Activated CD4-positive, alpha-beta T cell treated with anti-CD3 and anti-CD28 coated beads, Interleukin-2, amount 50 U/mL, for 4 hours (primary cell): Measurements from ENCODE around the gene TPR.
A peak's percentile ranks its signal among the peaks of the same experiment; 100 is the strongest.
"Not testable (repeated sequence)": the region's sequence is repeated elsewhere in the genome, so short reads cannot be mapped to it uniquely, and the experiment has no call there.

ENCODE experiments used
- DNase-seq, 2 experiments: peaks; one replicate each; pipeline ENCODE4 v3.0.0-alpha.2; 2020

Gene TPR

DNA sequence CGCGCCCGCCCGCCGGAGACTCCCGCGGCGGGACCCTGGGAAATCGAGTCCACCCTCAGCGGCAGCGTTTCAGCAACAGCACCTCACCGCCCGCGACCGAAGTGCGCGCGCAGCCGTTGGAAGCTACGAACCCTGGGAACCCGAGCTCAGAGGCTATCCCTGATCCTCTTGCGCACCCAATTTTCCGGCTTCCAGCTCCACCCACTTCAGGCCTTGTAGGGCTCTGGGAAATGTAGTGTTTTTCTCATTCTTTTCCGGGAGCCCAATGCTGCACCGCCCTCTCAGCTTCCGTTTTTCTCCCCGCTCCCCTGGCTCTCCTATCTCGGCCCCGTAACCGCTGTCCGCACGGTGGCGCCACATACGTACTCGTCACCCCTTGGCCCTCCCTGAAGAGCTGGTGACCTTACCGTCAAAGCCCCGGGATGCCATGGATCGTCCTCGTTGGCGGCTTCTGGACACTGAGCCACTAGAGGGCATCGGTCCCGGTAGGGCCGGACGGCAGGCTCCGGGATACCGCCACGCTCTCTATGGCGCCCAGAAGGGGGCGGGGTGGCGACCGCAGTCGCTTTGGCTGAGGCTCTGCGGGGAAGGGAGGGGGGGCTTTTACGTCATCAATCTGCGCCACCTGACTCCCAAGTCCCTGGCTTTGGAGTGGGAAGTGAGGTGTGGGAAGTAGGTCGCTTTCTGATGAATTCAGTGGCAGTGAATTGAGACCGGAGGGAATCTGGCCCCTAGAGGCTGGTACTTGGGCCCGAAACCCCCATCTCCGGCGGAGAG, at the start of gene TPR, which contains the start of gene ODR4:
TPR (minus strand) TSS at position 102 of the 777 bp plus-strand sequence. CDS start 225 bp downstream, outside the sequence.
ODR4 (plus strand) TSS at position 687 of the 777 bp plus-strand sequence. CDS start 3,948 bp downstream, outside the sequence.
- peak; percentile 96 for DNase-seq

GRCh38 chr1:186424539-186424938, 49.5 kb upstream of the TPR start:
- DNase-seq, result no peak

DNA sequence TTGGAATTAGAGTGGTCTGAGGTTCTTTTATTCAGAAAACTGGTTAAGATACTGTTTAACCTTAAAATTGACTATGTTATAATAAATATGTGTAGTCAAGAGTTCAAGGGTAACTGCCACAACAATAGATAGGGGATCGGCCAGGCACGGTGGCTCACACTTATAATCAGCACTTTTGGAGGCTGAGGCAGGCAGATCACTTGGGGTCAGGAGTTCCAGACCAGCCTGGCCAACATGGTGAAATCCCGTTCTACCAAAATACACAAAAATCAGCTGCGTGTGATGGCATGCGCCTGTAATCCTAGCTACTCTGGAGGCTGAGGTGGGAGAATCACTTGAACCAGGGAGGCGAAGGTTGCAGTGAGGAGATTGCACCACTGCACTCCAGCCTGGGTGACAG, 46.4 kb upstream of the TPR start:
- no peak for DNase-seq

DNA sequence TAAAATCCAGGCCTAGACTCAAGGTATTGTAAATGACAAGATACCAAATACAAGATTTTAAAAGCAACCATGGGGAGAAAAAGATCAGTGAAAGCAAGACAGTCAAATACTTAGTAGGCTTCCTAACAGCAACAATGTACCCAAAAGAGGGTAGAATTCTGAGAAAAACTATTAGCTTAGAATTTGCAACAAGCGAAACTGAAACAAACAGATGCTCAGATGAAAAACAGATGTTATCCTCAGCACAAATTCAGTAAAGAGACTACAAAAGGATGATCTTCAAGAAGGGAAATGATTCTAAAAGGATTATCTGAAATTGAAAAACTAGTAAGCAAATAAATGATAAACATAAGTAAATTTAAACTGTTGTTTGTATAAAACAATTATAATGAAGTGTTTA, 45.9 kb upstream of the TPR start:
- DNase-seq, result no peak

DNA sequence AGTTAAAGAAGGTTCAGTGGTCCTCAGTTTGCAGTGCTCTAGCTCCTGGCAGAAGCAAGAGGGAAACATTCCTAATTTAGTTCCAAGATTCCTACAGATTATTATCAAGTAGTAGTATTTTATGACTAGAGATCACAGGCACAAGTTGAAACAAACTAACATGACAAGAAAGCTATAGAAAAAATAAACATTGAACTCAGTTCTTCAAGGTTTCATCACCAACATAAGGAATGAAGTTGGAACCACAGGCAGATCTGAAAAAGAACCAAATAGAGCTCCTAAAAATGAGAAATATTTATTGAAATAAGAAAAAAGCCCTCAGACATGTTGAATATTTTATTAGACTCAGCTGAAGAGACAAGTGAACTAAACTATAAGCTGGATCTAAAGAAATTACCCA, 45.3 kb upstream of the TPR start:
- DNase-seq, result no peak

- DNase-seq, result no peak
Observed at GRCh38 chr1:186418503-186418902, 43.5 kb upstream of the TPR start.

DNA sequence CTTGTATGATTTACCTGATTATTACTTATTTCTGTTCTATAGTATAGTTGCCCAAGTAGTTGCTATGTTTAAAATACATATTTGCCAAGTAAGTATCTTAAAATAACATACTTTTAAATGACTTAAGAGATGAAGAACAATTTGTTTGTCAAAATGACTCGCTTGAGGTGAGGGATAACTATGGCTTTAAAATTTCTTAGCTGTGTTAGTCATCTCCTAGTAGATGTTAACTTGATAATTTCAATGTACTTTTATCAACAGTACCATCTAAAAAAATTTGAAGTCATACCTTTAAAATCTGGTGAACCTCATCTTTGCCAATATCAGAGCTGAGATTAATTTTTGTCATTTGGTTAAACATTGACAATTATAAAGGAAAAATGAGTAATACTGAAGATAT, 38.3 kb upstream of the TPR start:
- no peak for DNase-seq

- no peak for DNase-seq
Observed at GRCh38 chr1:186409091-186409490, 34.0 kb upstream of the TPR start.

DNA sequence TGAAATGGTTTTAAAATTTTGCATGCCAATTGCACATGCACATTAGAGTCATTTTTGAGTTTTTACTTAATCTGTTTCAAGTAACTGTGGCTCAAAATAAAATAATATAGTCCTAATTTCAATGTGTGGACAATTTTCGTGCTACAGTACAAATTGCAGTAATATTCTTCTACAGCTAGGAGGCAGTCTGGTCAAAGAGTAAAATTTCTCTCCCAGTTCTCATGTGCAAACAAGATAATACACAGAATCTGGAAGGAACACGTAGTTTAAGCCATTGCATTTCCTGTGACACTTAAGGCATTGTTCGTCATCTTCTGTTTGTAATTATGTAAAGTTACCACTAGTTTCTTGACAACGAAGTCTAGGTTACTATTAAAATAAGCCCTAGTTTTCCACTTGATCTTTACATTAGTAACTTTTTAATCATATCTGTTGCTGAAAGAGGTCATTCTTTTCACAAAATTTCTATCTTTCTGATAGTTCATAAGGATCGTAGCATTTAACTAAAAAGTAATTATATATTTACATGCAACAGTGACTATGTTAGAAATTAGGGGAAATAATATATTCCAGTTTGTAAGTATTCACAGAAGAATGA, 29.5 kb upstream of the TPR start:
- no peak for DNase-seq

GRCh38 chr1:186403632-186404031, 28.6 kb upstream of the TPR start:
- no peak for DNase-seq

DNA sequence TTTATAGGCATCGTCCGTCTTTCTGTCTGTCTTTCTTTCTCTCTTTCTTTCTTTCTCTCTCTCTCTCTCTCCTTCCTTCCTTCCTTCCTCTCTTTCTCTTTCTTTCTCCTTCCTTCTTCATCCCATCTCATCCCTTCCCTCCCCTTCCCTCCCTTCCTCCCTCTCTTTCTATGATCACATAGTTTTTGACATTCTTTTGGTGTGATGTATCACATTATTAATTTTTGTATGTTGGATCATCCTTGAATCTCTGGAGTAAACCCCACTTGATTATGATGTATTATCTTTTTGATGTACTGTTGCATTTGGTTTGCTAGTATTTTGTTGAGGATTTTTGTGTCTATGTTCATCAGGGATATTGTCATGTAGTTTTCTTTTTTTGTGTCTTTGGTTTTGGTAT, 26.4 kb upstream of the TPR start:
- not testable (repeated sequence) for DNase-seq

- not testable (repeated sequence) for DNase-seq
Observed at GRCh38 chr1:186392711-186393110, 17.7 kb upstream of the TPR start.

DNA sequence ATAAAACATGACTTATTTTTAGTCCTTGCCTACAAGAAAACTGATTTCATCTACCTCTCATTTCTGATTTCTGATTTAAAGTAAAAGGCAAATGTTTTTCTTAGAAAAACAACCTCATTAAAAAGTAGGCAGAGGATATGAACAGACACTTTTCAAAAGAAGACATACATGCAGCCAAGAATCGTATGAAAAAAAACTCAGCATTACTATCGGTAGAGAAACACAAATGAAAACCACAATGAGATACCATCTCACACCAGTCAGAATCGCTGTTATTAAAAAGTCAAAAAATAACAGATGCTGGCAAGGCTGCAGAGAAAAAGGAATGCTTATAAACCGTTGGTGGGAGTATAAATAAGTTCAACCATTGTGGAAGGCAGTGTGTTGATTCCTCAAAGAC, 16.8 kb upstream of the TPR start:
- no peak for DNase-seq

GRCh38 chr1:186390925-186391324, 15.9 kb upstream of the TPR start:
- no peak for DNase-seq

DNA sequence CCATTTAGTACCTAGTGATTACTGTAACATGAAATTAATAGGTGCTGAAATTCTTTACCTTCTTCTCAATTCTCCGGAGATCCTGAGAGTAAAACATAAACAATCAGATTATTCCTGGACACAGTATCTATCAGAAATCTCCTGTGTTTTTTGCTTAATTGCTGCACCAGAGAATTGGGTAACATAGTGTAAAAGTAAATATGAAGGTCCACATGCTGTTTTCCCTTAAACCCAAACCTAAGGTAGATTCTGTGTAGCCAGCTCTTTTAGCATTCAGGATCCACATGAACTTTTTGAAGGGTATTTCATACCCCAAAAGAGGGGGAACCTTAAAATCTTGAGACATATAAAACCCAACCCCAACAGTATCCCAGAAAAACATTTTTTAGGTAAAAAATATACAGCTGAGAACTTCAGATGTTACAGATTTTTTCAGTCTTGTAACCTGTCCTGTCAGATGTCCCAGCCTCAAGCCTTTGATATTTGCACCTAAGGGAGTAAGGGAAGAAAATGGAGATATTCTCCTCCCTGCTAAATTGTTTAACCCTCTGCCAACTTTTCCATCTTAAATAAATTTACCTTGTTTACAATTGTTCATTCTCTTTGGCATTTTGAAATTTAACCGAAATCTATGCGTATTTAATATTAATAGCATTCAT, 11.8 kb upstream of the TPR start:
- DNase-seq, result no peak

- no peak for DNase-seq
Observed at GRCh38 chr1:186375929-186376319, 871 bp upstream of the TPR start.

DNA sequence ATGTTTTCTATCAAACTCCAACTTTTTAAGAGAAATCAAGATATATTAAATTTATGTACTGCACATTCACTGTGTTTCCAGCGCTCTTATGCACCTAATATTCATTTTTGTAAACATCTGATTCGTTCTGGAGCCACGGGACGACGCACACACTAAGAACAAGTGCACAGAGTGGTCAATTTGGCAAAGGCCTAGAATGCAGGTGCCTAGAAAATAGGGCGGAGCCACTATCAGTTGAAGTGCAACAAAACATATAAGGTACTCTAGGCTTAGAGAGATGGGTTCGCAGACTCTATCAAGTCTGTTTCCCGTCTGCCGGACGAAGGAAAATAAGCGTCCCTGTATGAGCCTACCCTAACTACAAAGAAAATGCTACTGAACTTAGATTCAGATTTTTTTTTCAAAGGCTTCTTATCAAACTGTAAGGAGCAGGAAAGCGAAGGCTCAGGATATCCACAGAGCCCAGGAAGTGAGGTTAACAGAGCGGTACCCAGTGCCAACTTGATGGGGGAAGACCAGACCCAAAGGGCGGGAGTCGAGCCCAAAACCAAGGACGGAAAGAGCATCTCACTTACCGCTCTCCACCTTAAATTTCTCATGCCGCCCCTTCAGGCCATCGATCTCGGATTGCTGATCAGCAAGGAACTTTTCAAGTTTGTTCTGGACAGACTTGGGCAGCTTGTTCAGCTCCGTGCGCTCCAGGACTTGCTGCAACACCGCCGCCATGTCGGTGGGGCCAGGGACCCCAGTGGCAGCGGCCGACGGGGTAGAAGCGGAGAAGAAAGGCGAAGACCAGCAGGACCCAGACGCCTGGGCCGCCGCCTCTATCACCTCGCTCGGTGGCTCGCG, 526 bp downstream of the TPR start:
- DNase-seq, result peak in 1 of 2 experiments; percentile 1

DNA sequence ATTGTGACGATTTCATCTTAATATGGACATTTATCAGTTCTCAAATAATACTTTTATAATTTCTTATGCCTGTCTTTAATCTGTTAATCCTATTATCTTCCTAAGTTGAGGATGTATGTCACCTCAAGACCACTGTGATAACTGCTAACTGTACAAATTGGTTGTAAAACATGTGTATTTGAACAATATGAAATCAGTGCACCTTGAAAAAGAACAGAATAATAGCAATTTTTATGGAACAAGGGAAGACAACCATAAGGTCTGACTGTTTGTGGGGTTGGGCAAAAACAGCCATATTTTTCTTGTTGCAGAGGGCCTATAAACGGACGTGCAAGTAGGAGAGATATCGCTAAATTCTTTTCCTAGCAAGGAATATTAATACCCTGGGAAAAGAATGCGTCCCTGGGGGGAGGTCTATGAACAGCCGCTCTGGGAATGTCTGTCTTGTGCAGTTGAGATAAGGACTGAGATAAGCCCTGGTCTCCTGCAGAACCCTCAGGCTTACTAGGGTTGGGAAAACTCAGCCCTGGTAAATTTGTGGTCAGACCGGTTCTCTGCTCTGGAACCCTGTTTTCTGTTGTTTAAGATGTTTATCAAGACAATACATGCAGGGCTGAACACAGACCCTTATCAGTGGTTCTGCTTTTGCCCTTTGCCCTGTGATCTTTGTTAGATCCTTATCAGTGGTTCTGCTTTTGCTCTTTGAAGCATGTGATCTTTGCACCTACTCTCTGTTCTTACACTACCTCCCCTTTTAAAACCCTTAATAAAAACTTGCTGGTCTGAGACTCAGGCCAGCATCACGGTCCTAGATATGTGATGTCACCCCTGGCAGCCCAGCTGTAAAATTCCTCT, 27.0 kb downstream of the TPR start:
- DNase-seq, result not testable (repeated sequence)

DNA sequence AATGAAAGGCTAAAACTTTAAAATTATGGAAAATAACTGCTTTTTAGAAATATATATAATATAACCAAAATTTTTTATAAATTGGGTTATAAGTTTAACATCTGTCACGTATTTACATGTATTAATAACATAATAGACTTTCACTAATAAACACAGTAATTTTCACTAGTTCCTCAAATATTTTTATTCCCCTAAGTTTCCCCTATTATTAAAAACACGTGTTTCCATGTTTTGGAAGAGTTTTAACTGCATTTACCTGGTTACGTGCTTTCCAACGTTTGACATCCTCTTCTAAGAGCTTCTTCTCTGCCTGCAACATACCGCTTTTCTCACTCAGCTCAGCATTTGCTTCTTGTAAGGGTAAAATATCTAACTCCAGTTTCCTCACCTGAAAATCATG, 34.3 kb downstream of the TPR start:
- DNase-seq, result no peak

- DNase-seq, result no peak
Observed at GRCh38 chr1:186337554-186337953, 37.5 kb downstream of the TPR start.

DNA sequence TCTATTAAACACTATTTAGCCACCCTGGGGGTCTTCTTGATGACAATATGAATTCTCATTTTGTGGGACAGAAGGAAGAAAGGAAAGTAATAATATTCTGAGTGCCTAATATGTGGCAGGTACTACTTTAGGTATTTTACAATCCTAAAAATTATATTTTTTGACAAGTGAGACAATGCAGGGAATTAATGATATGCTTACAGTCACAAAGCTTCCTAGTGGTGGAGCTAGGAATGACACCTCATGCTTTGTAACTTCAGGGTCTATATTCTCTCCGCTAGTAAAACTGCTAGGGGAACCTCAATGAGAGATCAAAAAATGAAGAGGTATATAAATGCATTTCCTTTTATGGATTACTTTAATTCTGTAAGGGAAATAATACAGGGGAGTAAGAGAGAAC, 44.3 kb downstream of the TPR start:
- DNase-seq, result no peak

- no peak for DNase-seq
Observed at GRCh38 chr1:186327331-186327730, 47.7 kb downstream of the TPR start.
